ENCODE measurements around the gene SMAD7. TPM values are rescaled to one million over a fixed set of nuclear protein-coding genes. Genes with fewer than 3 reads are reported as not detected.
"Not testable (repeated sequence)": the region's sequence is repeated elsewhere in the genome, so short reads cannot be mapped to it uniquely, and the experiment has no call there.

The SMAD7 gene
- total RNA-seq, 2 donors from 2014 or later, result 17.1 to 49.0 TPM

GRCh38 chr18:48879008-48879431, 71.7 kb downstream of the SMAD7 start:
- peak; percentile 9 for DNase-seq
- intact Hi-C loops (cut with DNase I), result no loop called here
- no peak for ATAC-seq

GRCh38 chr18:48878471-48878870, 72.3 kb downstream of the SMAD7 start:
- intact Hi-C loops (cut with DNase I), result no loop called here
- ATAC-seq (peak; percentile 27 to 33), DNase-seq (peak; percentile 28)

- intact Hi-C loops (cut with DNase I), result no loop called here
- DNase-seq, result peak; percentile 7
- ATAC-seq, result no peak
Observed at GRCh38 chr18:48877941-48878340, 72.8 kb downstream of the SMAD7 start.

- intact Hi-C loops (cut with DNase I), result no loop called here
- DNase-seq (peak; percentile 10), ATAC-seq (no peak)
Observed at GRCh38 chr18:48876590-48876989, 74.2 kb downstream of the SMAD7 start.

GRCh38 chr18:48875942-48876511, 74.7 kb downstream of the SMAD7 start:
- DNase-seq (peak; percentile 18), ATAC-seq (no peak)
- intact Hi-C loops (cut with DNase I), result no loop called here

GRCh38 chr18:48875314-48875941, 75.3 kb downstream of the SMAD7 start:
- ATAC-seq, result no peak
- peak; percentile 12 for DNase-seq
- intact Hi-C loops (cut with DNase I), result no loop called here

- ATAC-seq (no peak), DNase-seq (peak; percentile 21)
- intact Hi-C loops (cut with DNase I), result no loop called here
Observed at GRCh38 chr18:48874701-48875162, 76.0 kb downstream of the SMAD7 start.

- intact Hi-C loops (cut with DNase I), result no loop called here
- ATAC-seq (no peak), DNase-seq (peak; percentile 12)
Observed at GRCh38 chr18:48874233-48874632, 76.5 kb downstream of the SMAD7 start.

- ATAC-seq, result peak in 1 of 2 donors; percentile 13
- intact Hi-C loops (cut with DNase I), result no loop called here
- DNase-seq, result no peak
Observed at GRCh38 chr18:48872234-48873145, 78.3 kb downstream of the SMAD7 start.

GRCh38 chr18:48871391-48872166, 79.2 kb downstream of the SMAD7 start:
- ATAC-seq, result no peak
- DNase-seq, result peak; percentile 17
- intact Hi-C loops (cut with DNase I), result no loop called here

- DNase-seq, result peak; percentile 8
- intact Hi-C loops (cut with DNase I); ATAC-seq: not testable (repeated sequence)
Observed at GRCh38 chr18:48870926-48871325, 79.8 kb downstream of the SMAD7 start.
